ENCODE measurements around the gene ICA1.

The ICA1 gene

GRCh38 chr7:8197994-8198698 is 63.8 kb downstream of the ICA1 start:
- Histone ChIP-seq H3K9me3 (ENCODE audit: severe bottlenecking) (no peaks in the 10 kb centered on the region), H3K27ac (ENCODE audit: poor library complexity, severe bottlenecking) (no peak overlapping the region), H3K36me3 (ENCODE audit: low read depth) (no peaks in the 10 kb centered on the region), H3K4me1 (ENCODE audit: insufficient read depth, poor library complexity, severe bottlenecking) (no peaks in the 10 kb centered on the region), H3K27me3 (ENCODE audit: insufficient read depth, poor library complexity, severe bottlenecking) (no peaks in the 10 kb centered on the region), H3K4me3 (ENCODE audit: severe bottlenecking) (no peak overlapping the region)
- TF ChIP-seq, protein P1, sequence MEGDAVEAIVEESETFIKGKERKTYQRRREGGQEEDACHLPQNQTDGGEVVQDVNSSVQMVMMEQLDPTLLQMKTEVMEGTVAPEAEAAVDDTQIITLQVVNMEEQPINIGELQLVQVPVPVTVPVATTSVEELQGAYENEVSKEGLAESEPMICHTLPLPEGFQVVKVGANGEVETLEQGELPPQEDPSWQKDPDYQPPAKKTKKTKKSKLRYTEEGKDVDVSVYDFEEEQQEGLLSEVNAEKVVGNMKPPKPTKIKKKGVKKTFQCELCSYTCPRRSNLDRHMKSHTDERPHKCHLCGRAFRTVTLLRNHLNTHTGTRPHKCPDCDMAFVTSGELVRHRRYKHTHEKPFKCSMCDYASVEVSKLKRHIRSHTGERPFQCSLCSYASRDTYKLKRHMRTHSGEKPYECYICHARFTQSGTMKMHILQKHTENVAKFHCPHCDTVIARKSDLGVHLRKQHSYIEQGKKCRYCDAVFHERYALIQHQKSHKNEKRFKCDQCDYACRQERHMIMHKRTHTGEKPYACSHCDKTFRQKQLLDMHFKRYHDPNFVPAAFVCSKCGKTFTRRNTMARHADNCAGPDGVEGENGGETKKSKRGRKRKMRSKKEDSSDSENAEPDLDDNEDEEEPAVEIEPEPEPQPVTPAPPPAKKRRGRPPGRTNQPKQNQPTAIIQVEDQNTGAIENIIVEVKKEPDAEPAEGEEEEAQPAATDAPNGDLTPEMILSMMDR (IDR thresholded peaks at IDR 0.05; ENCODE audit: poor library complexity, severe bottlenecking): no peak
- ATAC-seq (ENCODE audit: low read depth) (no peak), DNase-seq (ENCODE audit: low spot score) (no peak)

DNA sequence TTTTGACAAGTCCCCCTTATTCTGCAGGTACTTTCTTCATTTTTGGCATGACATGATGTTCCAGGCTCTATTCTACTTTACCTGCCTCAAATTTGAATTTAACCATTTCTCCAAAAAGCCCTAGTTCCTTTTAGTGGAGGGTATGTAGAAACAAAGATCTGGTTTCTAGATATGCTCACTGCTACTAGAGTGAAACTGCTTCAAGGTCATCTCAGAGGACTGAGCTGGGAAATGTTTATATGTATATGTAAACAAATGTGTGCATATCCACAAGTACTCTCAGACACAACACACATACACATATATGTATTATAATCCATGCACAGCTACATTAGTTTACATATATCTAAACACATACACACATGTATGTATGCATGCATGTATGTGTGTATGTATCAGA is 69.1 kb downstream of the ICA1 start:
- no peaks in the 10 kb centered on the region for H3K36me3 ChIP-seq (ENCODE audit: low read depth)
- no peaks in the 10 kb centered on the region for H3K9me3 ChIP-seq (ENCODE audit: severe bottlenecking)
- ATAC-seq (ENCODE audit: low read depth) (no peak), DNase-seq (ENCODE audit: low spot score) (no peak)
- no peaks in the 10 kb centered on the region for H3K4me1 ChIP-seq (ENCODE audit: insufficient read depth, poor library complexity, severe bottlenecking)
- H3K4me3 ChIP-seq (ENCODE audit: severe bottlenecking): no peak overlapping the region
- no peak overlapping the region for H3K27ac ChIP-seq (ENCODE audit: poor library complexity, severe bottlenecking)
- H3K27me3 ChIP-seq (ENCODE audit: insufficient read depth, poor library complexity, severe bottlenecking): no peaks in the 10 kb centered on the region
- TF ChIP-seq, protein P1 (IDR thresholded peaks at IDR 0.05; ENCODE audit: poor library complexity, severe bottlenecking): no peak

DNA sequence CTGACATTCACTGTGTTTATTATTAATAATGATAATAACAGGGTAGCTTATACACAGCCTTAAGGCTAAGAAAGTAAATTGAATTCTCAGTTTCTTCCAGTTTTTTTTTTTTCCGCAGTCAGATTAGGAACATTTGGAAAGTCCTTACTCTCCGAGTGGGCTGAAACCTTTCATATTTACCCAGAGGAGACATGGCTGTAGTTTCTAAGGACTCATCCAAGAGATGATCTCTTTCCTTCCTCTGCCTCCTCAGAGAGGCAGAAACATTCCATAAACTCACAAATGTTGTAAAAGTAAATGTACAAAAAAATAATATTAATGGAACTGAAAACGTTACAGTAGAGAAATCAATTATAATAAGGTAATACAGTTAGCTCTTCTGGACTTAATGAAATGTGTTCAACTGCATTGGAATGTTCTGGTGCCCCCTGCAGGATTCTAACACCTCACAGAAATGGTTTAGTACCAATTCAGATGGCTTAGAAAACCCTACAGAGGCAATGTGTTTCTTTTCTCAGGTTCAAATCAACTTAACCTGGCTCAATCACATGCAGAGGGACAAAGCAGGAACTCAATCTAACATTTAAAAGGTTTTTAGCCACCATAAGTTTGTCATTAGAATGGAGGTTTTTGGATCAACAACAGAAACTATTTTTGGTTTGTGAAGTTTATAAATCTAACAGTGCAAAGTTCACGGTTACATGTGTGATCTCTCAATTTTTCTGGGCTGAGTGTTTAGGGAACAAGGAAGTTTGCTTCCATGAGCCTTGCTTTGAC is 71.7 kb downstream of the ICA1 start:
- no peak for DNase-seq (ENCODE audit: low spot score)
- TF ChIP-seq, protein P1 (IDR thresholded peaks at IDR 0.05; ENCODE audit: poor library complexity, severe bottlenecking): peak; percentile 77
- Histone ChIP-seq H3K36me3 (ENCODE audit: low read depth) (no peaks in the 10 kb centered on the region), H3K9me3 (ENCODE audit: severe bottlenecking) (no peaks in the 10 kb centered on the region), H3K4me3 (ENCODE audit: severe bottlenecking) (no peak overlapping the region), H3K4me1 (ENCODE audit: insufficient read depth, poor library complexity, severe bottlenecking) (no peaks in the 10 kb centered on the region), H3K27ac (ENCODE audit: poor library complexity, severe bottlenecking) (no peak overlapping the region), H3K27me3 (ENCODE audit: insufficient read depth, poor library complexity, severe bottlenecking) (no peaks in the 10 kb centered on the region)
- no peak for ATAC-seq (ENCODE audit: low read depth)

- TF ChIP-seq, protein P1 (IDR thresholded peaks at IDR 0.05; ENCODE audit: poor library complexity, severe bottlenecking): no peak
- H3K4me1 ChIP-seq (ENCODE audit: insufficient read depth, poor library complexity, severe bottlenecking): no peaks in the 10 kb centered on the region
- H3K27me3 ChIP-seq (ENCODE audit: insufficient read depth, poor library complexity, severe bottlenecking): no peaks in the 10 kb centered on the region
- DNase-seq (ENCODE audit: low spot score) (no peak), ATAC-seq (ENCODE audit: low read depth) (no peak)
- no peaks in the 10 kb centered on the region for H3K9me3 ChIP-seq (ENCODE audit: severe bottlenecking)
- no peak overlapping the region for H3K4me3 ChIP-seq (ENCODE audit: severe bottlenecking)
- no peak overlapping the region for H3K27ac ChIP-seq (ENCODE audit: poor library complexity, severe bottlenecking)
- H3K36me3 ChIP-seq (ENCODE audit: low read depth): no peaks in the 10 kb centered on the region
These were observed 72.3 kb downstream of the ICA1 start for GRCh38 chr7:8189625-8190024.

All from RWPE2 (cell line).